Right lung (tissue), 5 donors: ENCODE measurements around the gene MGST2. TPM values are rescaled to one million over a fixed set of nuclear protein-coding genes. Genes with fewer than 3 reads are reported as not detected.

Source experiments
- DNase-seq, 2 donors: peaks; one replicate each; pipeline ENCODE4 v3.0.0-alpha.2; 2013
- polyA plus RNA-seq, 5 donors: library from polyadenylated mRNA; unstranded; fragments of 120-200 nt; gene quantifications; one replicate each; pipeline versions ENCODE4 v1.2.1 to v1.2.3, GENCODE V29; 2013; ENCODE audit warnings: inconsistent platforms in 1 of 5, low replicate concordance in 1 of 5; ENCODE audit not compliant: insufficient read length in 5 of 5, insufficient read depth in 1 of 5

The MGST2 gene
- polyA plus RNA-seq, 5 donors: 42.2 to 51.5 (median 47.3) TPM

GRCh38 chr4:139641218-139641617, 24.4 kb upstream of the MGST2 start:
- no peak for DNase-seq

GRCh38 chr4:139642364-139642763, 23.3 kb upstream of the MGST2 start:
- DNase-seq: no peak

DNA sequence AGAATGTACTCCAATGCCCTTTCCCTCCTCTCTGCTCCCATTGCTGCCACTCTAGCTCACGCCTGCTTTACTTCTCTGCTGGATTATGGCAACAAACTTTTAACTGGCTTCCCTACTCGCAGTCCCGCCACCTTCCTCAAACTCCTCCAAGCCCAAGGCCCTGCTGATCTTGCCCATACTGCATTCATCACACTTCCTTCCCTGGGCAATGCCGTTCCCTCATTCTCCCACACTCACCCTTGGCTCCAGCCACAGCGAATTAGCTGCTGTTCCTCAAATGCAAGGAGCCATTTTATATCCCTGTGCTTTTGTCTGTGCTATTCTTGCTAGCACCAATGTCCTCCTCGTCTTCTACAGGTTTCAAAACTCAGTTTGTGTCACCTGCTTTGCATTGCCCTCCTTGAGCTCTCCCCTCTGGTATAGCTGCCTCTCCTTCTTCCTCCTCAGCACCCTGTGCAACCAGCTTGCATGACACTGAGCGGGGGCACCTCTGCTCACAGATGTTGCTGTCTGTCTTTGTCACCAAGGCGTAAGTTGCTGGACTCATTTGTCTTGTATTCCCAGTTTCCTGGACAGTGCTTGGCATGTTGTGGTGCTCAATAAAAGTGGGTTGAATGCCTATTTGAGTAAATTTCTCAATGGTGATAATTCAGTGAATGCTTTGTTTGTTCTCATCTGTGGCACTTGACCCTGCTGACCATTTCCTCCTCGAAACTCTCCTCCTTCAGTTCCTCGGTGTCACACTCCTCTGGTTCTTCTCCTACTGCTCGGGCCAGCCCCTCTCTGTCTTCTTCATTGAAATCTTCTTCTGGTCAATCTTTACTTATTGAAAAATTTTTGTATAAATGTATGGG, 22.4 kb upstream of the MGST2 start:
- DNase-seq: no peak

- no peak for DNase-seq
These were observed 20.2 kb upstream of the MGST2 start for GRCh38 chr4:139645458-139645857.

GRCh38 chr4:139647184-139647583, 18.4 kb upstream of the MGST2 start:
- no peak for DNase-seq

- DNase-seq: no peak
These were observed 17.7 kb upstream of the MGST2 start for GRCh38 chr4:139647952-139648351.

GRCh38 chr4:139651282-139652194, 14.1 kb upstream of the MGST2 start:
- DNase-seq: peak; percentile 79 to 87

DNA sequence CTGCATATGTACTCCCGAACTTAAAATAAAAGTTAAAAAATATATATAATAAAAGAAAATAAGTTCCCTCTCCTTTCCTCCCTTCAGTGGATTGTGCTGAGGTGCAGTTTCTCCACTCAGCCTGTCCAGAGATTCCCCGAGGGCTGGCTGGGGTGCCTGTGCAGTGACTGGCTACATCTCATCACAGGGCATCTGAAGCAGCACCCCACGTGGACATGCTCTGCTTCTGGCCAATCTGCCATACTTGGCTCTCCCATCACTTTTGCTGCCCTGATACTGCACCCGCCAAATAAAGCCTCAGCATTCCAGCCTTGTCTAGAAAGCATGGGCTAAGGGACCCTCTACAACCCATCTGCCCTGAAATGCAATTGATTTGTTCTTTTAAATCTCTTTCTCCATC, 11.1 kb upstream of the MGST2 start:
- DNase-seq: no peak

- DNase-seq: no peak
These were observed 10.5 kb upstream of the MGST2 start for GRCh38 chr4:139655116-139655515.

- peak in 1 of 2 donors; percentile 30 for DNase-seq
These were observed 8.8 kb upstream of the MGST2 start for GRCh38 chr4:139656614-139657486.

GRCh38 chr4:139658185-139658584, 7.4 kb upstream of the MGST2 start:
- no peak for DNase-seq

DNA sequence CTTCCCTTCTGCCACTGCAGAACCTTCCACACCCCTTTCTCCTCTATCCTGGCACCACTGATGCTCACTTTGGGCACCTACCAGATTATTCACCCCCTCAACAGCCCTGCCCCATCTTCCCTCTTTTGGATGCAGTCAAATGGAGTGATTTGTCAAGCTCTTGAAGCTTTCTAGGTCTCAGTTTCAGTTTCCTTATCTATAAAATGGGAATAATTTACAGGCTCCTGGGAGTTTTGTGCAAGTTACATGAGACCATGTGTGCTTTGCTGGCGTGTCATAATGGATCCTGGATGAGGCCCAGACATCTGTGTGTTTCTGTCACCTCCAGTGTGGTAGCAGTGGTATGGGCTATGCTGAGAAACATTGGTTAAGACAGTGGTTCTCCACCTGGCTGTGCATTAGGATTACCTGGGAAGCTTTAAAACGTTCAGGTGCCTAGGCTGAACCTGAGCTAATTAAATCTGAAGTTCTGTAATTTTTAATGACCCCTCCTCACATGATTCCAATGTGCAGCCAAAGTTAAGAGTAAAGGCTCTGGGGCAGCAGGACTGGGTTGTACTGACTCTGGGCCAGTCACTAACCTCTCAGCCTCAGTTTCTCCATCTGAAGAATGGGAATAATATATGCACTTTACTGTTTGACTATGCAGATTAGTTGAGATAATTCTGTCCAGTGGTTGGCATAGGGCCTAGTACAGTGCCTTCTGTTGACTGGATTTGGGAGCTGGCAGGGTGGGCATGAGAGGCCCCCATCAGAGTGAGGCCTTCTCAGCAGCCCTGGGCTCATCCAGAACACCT, 6.8 kb upstream of the MGST2 start:
- DNase-seq: no peak

- no peak for DNase-seq
These were observed 5.7 kb upstream of the MGST2 start for GRCh38 chr4:139659735-139660424.

- no peak for DNase-seq
These were observed 5.0 kb upstream of the MGST2 start for GRCh38 chr4:139660568-139661043.

- no peak for DNase-seq
These were observed 2.0 kb upstream of the MGST2 start for GRCh38 chr4:139663561-139664138.

DNA sequence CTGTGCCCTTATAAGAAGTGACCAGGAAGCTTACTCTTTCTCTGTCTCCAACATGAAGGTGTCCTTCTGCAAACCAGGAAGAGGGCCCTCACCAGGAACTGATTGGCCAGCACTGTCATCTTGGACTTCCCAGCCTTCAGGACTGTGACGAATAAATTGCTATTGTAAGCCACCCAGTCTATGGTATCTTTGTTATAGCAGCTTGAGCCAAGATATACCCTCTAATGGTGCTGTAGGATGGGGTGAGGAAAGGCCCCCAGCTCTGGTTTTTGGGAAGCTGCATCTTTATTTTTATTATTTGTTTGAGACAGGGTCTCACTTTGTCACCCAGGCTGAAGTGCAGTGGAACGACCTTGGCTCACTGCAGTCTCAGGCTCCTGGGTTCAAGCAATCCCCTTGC, 1.2 kb upstream of the MGST2 start:
- DNase-seq: no peak

DNA sequence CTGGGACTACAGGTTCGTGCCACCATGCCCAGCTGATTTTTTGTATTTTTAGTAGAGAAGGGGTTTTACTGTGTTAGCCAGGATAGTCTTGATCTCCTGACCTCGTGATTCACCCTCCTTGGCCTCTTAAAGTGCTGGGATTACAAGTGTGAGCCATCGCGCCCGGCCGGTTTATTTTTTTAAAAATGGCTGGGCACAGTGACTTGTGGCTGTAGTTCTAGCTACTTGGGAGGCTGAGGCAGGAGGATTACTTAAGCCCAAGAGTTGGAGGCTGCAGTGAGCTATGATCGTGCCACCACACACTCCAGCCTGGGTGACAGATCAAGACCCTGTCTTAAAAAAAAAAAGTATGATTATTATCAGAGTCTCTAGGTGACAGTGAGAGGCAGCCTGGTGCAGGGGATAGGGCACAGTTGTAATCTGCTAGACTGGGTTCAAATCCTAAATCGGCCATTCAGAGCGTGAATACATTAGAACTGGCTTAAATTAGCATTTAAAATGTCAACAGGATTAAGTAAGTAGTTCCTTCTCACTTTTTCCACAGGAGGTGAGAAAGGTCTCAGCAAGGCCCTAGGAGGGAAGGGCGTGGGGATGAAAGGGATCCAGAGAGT, 435 bp upstream of the MGST2 start:
- no peak for DNase-seq

- peak in 1 of 2 donors; percentile 34 for DNase-seq
These were observed 1.2 kb downstream of the MGST2 start for GRCh38 chr4:139666735-139667281.

DNA sequence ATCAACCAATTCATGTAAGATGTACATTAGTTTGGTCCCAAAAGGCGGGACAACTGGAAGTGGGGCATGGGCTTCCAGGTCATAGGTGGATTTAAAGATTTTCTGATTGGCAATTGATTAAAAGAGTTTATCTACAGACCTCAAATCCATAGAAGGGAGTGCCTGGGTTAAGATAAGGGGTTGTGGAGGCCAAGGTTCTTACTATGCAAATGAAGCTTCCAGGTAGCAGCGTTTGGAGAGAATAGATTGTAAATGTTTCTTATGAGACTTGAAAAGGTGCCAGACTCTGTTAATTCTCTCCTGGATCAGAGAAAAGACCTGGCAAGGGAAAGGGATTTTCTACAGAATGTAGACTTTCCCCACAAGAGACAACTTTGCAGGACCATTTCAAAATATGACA, 2.4 kb downstream of the MGST2 start:
- DNase-seq: no peak
